HUDEP-2 (cell line): ENCODE data around the gene FAM171A2.

ENCODE experiments used
- DNase-seq, 76 experiments: peaks; one replicate each; lab custom pipeline; 2025; ENCODE audit not compliant: unreplicated experiment in 76 of 76; lab: John Stamatoyannopoulos, UW

The FAM171A2 gene

GRCh38 chr17:44324571-44325275, 38.9 kb downstream of the FAM171A2 start, which contains the start of gene SLC25A39:
Gene SLC25A39 (minus strand): TSS chr17:44324823. CDS start chr17:44323562, 1,261 bp downstream.
- DNase-seq, result peak in 74 of 76 experiments; percentile 51 to 96 (median 89)

- peak in 1 of 76 experiments; percentile 32 for DNase-seq
Measured at GRCh38 chr17:44324092-44324570, 39.5 kb downstream of the FAM171A2 start.

GRCh38 chr17:44323359-44324091, 40.1 kb downstream of the FAM171A2 start:
- DNase-seq, result peak in 2 of 76 experiments; percentile 16 to 18

- no peak for DNase-seq
Measured at GRCh38 chr17:44322236-44322895, 41.3 kb downstream of the FAM171A2 start.

GRCh38 chr17:44321246-44322120, 42.2 kb downstream of the FAM171A2 start:
- no peak for DNase-seq

GRCh38 chr17:44320066-44320465, 43.6 kb downstream of the FAM171A2 start:
- no peak for DNase-seq

GRCh38 chr17:44318077-44318892, 45.4 kb downstream of the FAM171A2 start:
- peak in 1 of 76 experiments; percentile 24 for DNase-seq

GRCh38 chr17:44317545-44317944, 46.1 kb downstream of the FAM171A2 start:
- DNase-seq, result no peak

- DNase-seq, result peak in 4 of 76 experiments; percentile 18 to 29 (median 22)
Measured at GRCh38 chr17:44315760-44316731, 47.6 kb downstream of the FAM171A2 start.

- peak in 15 of 76 experiments; percentile 10 to 51 (median 23) for DNase-seq
Measured at GRCh38 chr17:44314869-44315661, 48.6 kb downstream of the FAM171A2 start.

GRCh38 chr17:44314524-44314868, 49.2 kb downstream of the FAM171A2 start:
- no peak for DNase-seq

GRCh38 chr17:44314031-44314430, 49.6 kb downstream of the FAM171A2 start:
- DNase-seq, result no peak

- DNase-seq, result no peak
Measured at GRCh38 chr17:44312396-44313104, 51.1 kb downstream of the FAM171A2 start.

GRCh38 chr17:44311562-44312181, 52.0 kb downstream of the FAM171A2 start:
- no peak for DNase-seq

GRCh38 chr17:44310609-44311376, 52.9 kb downstream of the FAM171A2 start:
- DNase-seq, result no peak

- no peak for DNase-seq
Measured at GRCh38 chr17:44310188-44310587, 53.5 kb downstream of the FAM171A2 start.
